PC-3 (cell line): ENCODE results near the gene FMNL2. TPM values are rescaled to one million over a fixed set of nuclear protein-coding genes. Genes with fewer than 3 reads are reported as not detected.

Experiments
- ATAC-seq: fragments of 200-7000 bp; cut with Tn5 transposase; 2 replicates; pipeline ENCODE4 v1.9.1; 2020; ENCODE audit warnings: mild to moderate bottlenecking, moderate library complexity
- BruUV-seq: library from RNA; stranded (reverse); fragments of 400-500 nt; replicated peaks from 2 replicates; lab custom pipeline; 2021; lab: Mats Ljungman, UMichigan
- CTCF ChIA-PET: fragments of 300-600 bp; sonication (Branson Sonifier 250); formaldehyde crosslinking; loops from one replicate; lab custom pipeline; 2022; ENCODE audit warnings: antibody characterized with exemption; lab: Charles Lee
- POLR2A ChIA-PET: fragments of 300-600 bp; sonication (Branson Sonifier 250); formaldehyde crosslinking; loops from one replicate; lab custom pipeline; 2022; ENCODE audit warnings: antibody characterized with exemption; ENCODE audit not compliant: unreplicated experiment; lab: Charles Lee
- DNase-seq: peaks from one replicate; pipeline ENCODE4 v3.0.0-alpha.2; 2015
- H2AFZ ChIP-seq: fragments of 300-600 bp; sonication (generic); 2 replicates; pipeline ENCODE4 v1.6.0; 2016; ENCODE audit warnings: antibody characterized with exemption, low read length
- H3F3A ChIP-seq: fragments of 300-600 bp; sonication (generic); one replicate; pipeline ENCODE4 v1.6.0; 2017; ENCODE audit warnings: antibody characterized with exemption, low read length, control low read depth, mild to moderate bottlenecking; ENCODE audit not compliant: unreplicated experiment
- H3K27ac ChIP-seq: fragments of 300-600 bp; sonication (generic); 2 replicates; pipeline ENCODE4 v1.5.1; 2016; ENCODE audit warnings: mild to moderate bottlenecking, low read length
- H3K27me3 ChIP-seq: fragments of 300-600 bp; sonication (generic); 2 replicates; pipeline ENCODE4 v1.6.1; 2016; ENCODE audit warnings: low read length, mixed read lengths
- H3K36me3 ChIP-seq: fragments of 300-600 bp; sonication (generic); 2 replicates; pipeline ENCODE4 v1.6.1; 2016; ENCODE audit warnings: low read depth, mixed run types, low read length, mixed read lengths
- H3K4me1 ChIP-seq: fragments of 300-600 bp; sonication (generic); 2 replicates; pipeline ENCODE4 v1.5.1; 2016; ENCODE audit warnings: low read length; ENCODE audit not compliant: insufficient read depth
- H3K4me2 ChIP-seq: fragments of 300-600 bp; sonication (generic); 2 replicates; pipeline ENCODE4 v1.6.0; 2016; ENCODE audit warnings: low read length
- H3K4me3 ChIP-seq: fragments of 300-600 bp; sonication (generic); 2 replicates; pipeline ENCODE4 v1.5.1; 2016; ENCODE audit warnings: mild to moderate bottlenecking, low read length, mixed read lengths
- H3K79me2 ChIP-seq: fragments of 300-600 bp; sonication (generic); 2 replicates; pipeline ENCODE4 v1.6.1; 2017; ENCODE audit warnings: low read length, mixed read lengths
- H3K9ac ChIP-seq: fragments of 300-600 bp; sonication (generic); 2 replicates; pipeline ENCODE4 v1.6.0; 2016; ENCODE audit warnings: mild to moderate bottlenecking, low read length
- H3K9me2 ChIP-seq: fragments of 300-600 bp; sonication (generic); replicated peaks from 2 replicates; pipeline ENCODE4 v1.6.1; 2016; ENCODE audit warnings: mixed run types, low read length, mixed read lengths
- H3K9me3 ChIP-seq: fragments of 300-600 bp; sonication (generic); 2 replicates; pipeline ENCODE4 v1.6.1; 2016; ENCODE audit warnings: low read length, mixed read lengths
- H4K20me1 ChIP-seq: fragments of 300-600 bp; sonication (generic); 2 replicates; pipeline ENCODE4 v1.6.1; 2016; ENCODE audit warnings: low read length, mixed read lengths
- EZH2 ChIP-seq: fragments of 300-600 bp; sonication (generic); IDR thresholded peaks from one replicate; pipeline ENCODE4 v1.6.1; 2017; ENCODE audit warnings: antibody characterized with exemption, mild to moderate bottlenecking, low read length; ENCODE audit not compliant: unreplicated experiment
- EZH2phosphoT487 ChIP-seq: fragments of 300-600 bp; sonication (generic); IDR thresholded peaks from 2 replicates; pipeline ENCODE4 v1.6.1; 2018; ENCODE audit warnings: mild to moderate bottlenecking, antibody characterized with exemption, low read length, borderline replicate concordance
- intact Hi-C: fragments of 100-400 bp; cut with micrococcal nuclease; formaldehyde crosslinking; loops from 2 replicates; pipeline ENCODE4 v1.9.0; 2023
- total RNA-seq: library from RNA; depleted of rRNA; stranded (reverse); fragments of >200 nt; gene quantifications from 2 replicates; pipeline ENCODE4 v1.2.3, GENCODE V29; 2014
- TF ChIP-seq, protein P1 (sequence below): fragments of 300-600 bp; sonication (generic); conservative IDR thresholded peaks from 2 replicates; pipeline ENCODE4 v1.5.1; 2017; ENCODE audit warnings: antibody characterized with exemption, low read depth, mild to moderate bottlenecking, low read length

The FMNL2 gene
- total RNA-seq, 1 experiment from 2014 or later: 15.8 TPM

DNA sequence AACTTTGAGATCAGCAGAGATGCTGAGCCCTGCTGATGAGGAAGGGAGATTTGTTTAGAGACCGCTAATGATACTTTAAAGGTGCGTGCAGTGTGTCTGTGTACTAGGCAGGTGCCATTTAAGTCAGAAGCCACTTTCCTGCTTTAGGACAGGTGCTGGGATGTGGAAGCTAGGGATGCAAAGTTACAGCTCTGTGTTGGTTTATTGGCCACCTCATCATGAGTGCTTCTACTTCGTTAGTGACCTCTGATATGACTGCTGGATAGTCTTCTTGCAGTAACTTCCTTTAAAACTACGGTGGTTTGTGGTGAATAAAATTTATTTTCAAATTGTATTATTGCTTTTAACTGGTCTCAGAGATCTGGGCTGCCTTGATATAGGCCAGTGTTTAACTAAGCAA is 44.1 kb downstream of the FMNL2 start:
- TF ChIP-seq, protein P1, sequence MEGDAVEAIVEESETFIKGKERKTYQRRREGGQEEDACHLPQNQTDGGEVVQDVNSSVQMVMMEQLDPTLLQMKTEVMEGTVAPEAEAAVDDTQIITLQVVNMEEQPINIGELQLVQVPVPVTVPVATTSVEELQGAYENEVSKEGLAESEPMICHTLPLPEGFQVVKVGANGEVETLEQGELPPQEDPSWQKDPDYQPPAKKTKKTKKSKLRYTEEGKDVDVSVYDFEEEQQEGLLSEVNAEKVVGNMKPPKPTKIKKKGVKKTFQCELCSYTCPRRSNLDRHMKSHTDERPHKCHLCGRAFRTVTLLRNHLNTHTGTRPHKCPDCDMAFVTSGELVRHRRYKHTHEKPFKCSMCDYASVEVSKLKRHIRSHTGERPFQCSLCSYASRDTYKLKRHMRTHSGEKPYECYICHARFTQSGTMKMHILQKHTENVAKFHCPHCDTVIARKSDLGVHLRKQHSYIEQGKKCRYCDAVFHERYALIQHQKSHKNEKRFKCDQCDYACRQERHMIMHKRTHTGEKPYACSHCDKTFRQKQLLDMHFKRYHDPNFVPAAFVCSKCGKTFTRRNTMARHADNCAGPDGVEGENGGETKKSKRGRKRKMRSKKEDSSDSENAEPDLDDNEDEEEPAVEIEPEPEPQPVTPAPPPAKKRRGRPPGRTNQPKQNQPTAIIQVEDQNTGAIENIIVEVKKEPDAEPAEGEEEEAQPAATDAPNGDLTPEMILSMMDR: no peak
- TF ChIP-seq EZH2phosphoT487 (no peak), EZH2 (no peak)
- Histone ChIP-seq H3K4me3 (no peak overlapping the region), H3K9me2 (no peaks in the 10 kb centered on the region), H2AFZ (no peak overlapping the region), H4K20me1 (no peaks in the 10 kb centered on the region), H3K9me3 (no peaks in the 10 kb centered on the region), H3K36me3 (no peaks in the 10 kb centered on the region), H3K27ac (no peak overlapping the region), H3K27me3 (no peaks in the 10 kb centered on the region), H3K9ac (no peak overlapping the region), H3F3A (no peaks in the 10 kb centered on the region), H3K79me2 (peaks cover 69% of the 10 kb centered on the region), H3K4me1 (peaks cover 36% of the 10 kb centered on the region), H3K4me2 (peak overlapping the region; percentile 36; the same call in 1 of the 2 replicates)
- intact Hi-C loops: no loop called here
- POLR2A ChIA-PET: interaction anchor here (0.6 kb wide), 1 partner anchor 196 kb away, joined by 4 read pairs; no protein-coding TSS in a partner anchor
- DNase-seq (peak; percentile 65), ATAC-seq (peak; percentile 80)
- BruUV-seq: no TSS peak
- CTCF ChIA-PET: no interaction called here

DNA sequence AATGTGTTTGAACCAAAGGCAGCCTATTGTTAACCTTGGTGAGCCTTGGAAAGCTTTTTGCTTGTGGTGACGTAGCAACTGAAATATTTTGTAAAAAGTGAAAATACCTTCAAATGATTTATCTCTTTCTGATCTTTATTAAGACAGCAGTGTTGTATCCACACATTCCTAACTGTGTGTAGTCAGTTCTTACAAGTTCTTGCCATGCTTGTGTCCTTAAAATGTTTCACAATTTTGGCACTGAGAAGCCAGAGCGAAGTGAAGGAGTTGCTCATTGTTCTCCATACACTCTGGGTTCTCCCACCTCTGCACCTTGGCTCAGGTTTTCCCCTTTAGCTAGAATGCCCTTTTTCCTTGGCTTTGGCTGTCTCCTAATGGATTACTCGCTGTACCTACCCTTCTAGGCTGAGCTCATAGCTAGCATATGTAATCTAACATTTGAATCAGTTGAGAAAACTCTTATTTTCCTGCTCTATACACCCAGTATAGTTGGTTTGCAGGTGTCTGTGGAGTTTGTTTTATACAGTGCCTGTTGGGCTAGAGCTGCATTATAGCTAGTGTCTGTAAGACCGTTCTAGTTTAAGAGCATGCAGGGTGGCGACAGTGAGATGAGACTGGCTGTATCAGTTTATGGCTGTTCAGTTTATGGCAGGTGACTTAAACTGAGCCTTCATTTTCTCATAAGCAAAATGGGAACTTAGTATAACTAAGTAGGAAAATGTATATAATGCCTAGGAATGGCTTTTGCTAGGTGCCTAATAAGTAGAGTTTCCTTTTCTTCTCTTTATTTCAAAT is 45.5 kb downstream of the FMNL2 start:
- no peak for DNase-seq
- POLR2A ChIA-PET: no interaction called here

More for the DNA sequence above, 45.5 kb downstream of the FMNL2 start:
- Histone ChIP-seq H3K9ac (no peak overlapping the region), H3F3A (no peaks in the 10 kb centered on the region), H3K79me2 (peaks cover 67% of the 10 kb centered on the region), H3K4me3 (no peak overlapping the region), H3K27ac (no peak overlapping the region), H3K27me3 (no peaks in the 10 kb centered on the region), H4K20me1 (no peaks in the 10 kb centered on the region), H3K9me3 (no peaks in the 10 kb centered on the region), H3K4me1 (peaks cover 36% of the 10 kb centered on the region), H3K9me2 (no peaks in the 10 kb centered on the region), H2AFZ (no peak overlapping the region), H3K4me2 (no peak overlapping the region), H3K36me3 (no peaks in the 10 kb centered on the region)
- no peak for TF ChIP-seq EZH2
- TF ChIP-seq EZH2phosphoT487: no peak
- TF ChIP-seq, protein P1: no peak
- intact Hi-C loops: no loop called here
- ATAC-seq: no peak
- BruUV-seq: no TSS peak
- CTCF ChIA-PET: interaction anchor here (0.6 kb wide), 1 partner anchor 194 kb away, joined by 5 read pairs; no protein-coding TSS in a partner anchor
